ENCODE results near the gene POLD4. TPM values are rescaled to one million over a fixed set of nuclear protein-coding genes. Genes with fewer than 3 reads are reported as not detected.

Gene POLD4
- total RNA-seq, 1 experiment from 2014 or later = 44.2 TPM

DNA sequence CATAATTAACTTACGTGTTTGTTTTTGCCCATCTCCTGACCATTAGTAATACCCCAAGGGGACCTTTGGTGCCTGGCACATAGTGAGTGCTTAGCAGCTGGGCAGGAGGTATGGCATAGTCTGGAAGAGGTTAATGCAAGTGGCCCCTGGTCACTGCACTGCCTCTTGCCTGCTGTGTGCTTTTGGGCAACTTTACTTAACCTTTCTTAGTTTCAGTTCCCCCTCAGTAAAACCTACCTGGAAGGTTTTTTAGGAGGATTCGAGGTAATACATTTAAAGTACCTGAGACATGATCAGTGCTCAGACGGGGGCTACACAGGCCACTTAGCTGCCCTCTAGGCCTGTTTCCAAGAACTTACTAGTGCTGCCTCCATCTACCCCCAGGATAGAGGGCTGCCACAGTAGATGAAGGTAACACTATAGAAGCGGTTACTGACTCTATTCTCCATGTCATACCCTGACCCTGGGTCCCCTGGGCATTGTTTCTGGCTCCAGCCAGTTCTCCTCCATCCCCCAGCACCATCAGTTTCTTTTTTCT is 3.3 kb downstream of the POLD4 start:
- intact Hi-C loops (cut with micrococcal nuclease) = loop anchor here (2.0 to 5.0 kb wide), 2 partner anchors 117 to 157 kb away; partner anchors contain the start of gene TMEM134
- Histone ChIP-seq H3K4me2 (ENCODE audit: low read length) (no peak overlapping the region), H3K9me3 (ENCODE audit: control insufficient read depth in 1 of 2, insufficient read depth in 1 of 2, low read depth in 1 of 2, low read length in 2 of 2) (no peaks in the 10 kb centered on the region), H2AFZ (ENCODE audit: low read depth, low read length, poor library complexity, severe bottlenecking) (no peak overlapping the region), H3K9me2 (ENCODE audit: insufficient read depth) (no peaks in the 10 kb centered on the region), H3K4me1 (ENCODE audit: control insufficient read depth in 1 of 2, insufficient read depth in 2 of 2, low read length in 2 of 2) (peaks cover 33 to 77% of the 10 kb centered on the region in 2 experiments), H4K20me1 (ENCODE audit: insufficient read depth) (no peaks in the 10 kb centered on the region), H3K36me3 (ENCODE audit: control insufficient read depth in 1 of 2, insufficient read depth in 2 of 2, low read length in 2 of 2) (no peaks in the 10 kb centered on the region), H3K79me2 (ENCODE audit: insufficient read depth, low read length) (no peaks in the 10 kb centered on the region; the same call in 1 of the 2 replicates), H3K27me3 (ENCODE audit: insufficient read depth, low read length) (no peaks in the 10 kb centered on the region), H3K27ac (ENCODE audit: low read depth, low read length) (no peak overlapping the region), H3K4me3 (replicated peaks in 1 of 2; ENCODE audit: low read depth in 1 of 2, low read length in 2 of 2) (no peak overlapping the region), H3K9ac (ENCODE audit: low read length) (no peak overlapping the region)
- CTCF ChIA-PET = interaction anchor here (0.7 to 16.6 kb wide), 4 partner anchors 26 to 70 kb away, joined by 3 to 456 read pairs (median 4); partner anchors contain the start of genes CLCF1 and PPP1CA
- no peak for DNase-seq (ENCODE audit: low read depth, low spot score)
- TF ChIP-seq, protein P1, sequence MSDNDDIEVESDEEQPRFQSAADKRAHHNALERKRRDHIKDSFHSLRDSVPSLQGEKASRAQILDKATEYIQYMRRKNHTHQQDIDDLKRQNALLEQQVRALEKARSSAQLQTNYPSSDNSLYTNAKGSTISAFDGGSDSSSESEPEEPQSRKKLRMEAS (IDR thresholded peaks at IDR 0.05) = no peak
- TF ChIP-seq JUND (IDR thresholded peaks at IDR 0.05) (no peak), SRF (IDR thresholded peaks at IDR 0.05; ENCODE audit: low read depth) (no peak), TCF7L2 (IDR thresholded peaks at IDR 0.05; ENCODE audit: borderline replicate concordance, extremely low read depth, insufficient read depth, insufficient read length) (no peak), EZH2 (IDR thresholded peaks at IDR 0.05) (no peak), ELF1 (IDR thresholded peaks at IDR 0.05; ENCODE audit: borderline replicate concordance, low read depth) (no peak), RAD21 (IDR thresholded peaks at IDR 0.05; ENCODE audit: low read depth) (no peak), POLR2A (IDR thresholded peaks at IDR 0.05; ENCODE audit: borderline replicate concordance, extremely low read depth, insufficient read depth, insufficient read length) (no peak), ZFX (IDR thresholded peaks at IDR 0.05) (no peak), FOSL1 (IDR thresholded peaks at IDR 0.05; ENCODE audit: low read depth) (no peak), SP1 (IDR thresholded peaks at IDR 0.05; ENCODE audit: low read depth) (no peak), CBX3 (IDR thresholded peaks at IDR 0.05; ENCODE audit: low read depth) (no peak)
- TF ChIP-seq, protein P2, sequence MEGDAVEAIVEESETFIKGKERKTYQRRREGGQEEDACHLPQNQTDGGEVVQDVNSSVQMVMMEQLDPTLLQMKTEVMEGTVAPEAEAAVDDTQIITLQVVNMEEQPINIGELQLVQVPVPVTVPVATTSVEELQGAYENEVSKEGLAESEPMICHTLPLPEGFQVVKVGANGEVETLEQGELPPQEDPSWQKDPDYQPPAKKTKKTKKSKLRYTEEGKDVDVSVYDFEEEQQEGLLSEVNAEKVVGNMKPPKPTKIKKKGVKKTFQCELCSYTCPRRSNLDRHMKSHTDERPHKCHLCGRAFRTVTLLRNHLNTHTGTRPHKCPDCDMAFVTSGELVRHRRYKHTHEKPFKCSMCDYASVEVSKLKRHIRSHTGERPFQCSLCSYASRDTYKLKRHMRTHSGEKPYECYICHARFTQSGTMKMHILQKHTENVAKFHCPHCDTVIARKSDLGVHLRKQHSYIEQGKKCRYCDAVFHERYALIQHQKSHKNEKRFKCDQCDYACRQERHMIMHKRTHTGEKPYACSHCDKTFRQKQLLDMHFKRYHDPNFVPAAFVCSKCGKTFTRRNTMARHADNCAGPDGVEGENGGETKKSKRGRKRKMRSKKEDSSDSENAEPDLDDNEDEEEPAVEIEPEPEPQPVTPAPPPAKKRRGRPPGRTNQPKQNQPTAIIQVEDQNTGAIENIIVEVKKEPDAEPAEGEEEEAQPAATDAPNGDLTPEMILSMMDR (IDR thresholded peaks at IDR 0.05 in 2 of 3, conservative IDR thresholded peaks at IDR 0.05 in 1 of 3; ENCODE audit: borderline replicate concordance in 1 of 3, insufficient read depth in 1 of 3, low read depth in 2 of 3, low read length in 2 of 3) = no peak
- TF ChIP-seq, protein P3, sequence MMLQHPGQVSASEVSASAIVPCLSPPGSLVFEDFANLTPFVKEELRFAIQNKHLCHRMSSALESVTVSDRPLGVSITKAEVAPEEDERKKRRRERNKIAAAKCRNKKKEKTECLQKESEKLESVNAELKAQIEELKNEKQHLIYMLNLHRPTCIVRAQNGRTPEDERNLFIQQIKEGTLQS (IDR thresholded peaks at IDR 0.05) = no peak
- TF ChIP-seq, protein P4, sequence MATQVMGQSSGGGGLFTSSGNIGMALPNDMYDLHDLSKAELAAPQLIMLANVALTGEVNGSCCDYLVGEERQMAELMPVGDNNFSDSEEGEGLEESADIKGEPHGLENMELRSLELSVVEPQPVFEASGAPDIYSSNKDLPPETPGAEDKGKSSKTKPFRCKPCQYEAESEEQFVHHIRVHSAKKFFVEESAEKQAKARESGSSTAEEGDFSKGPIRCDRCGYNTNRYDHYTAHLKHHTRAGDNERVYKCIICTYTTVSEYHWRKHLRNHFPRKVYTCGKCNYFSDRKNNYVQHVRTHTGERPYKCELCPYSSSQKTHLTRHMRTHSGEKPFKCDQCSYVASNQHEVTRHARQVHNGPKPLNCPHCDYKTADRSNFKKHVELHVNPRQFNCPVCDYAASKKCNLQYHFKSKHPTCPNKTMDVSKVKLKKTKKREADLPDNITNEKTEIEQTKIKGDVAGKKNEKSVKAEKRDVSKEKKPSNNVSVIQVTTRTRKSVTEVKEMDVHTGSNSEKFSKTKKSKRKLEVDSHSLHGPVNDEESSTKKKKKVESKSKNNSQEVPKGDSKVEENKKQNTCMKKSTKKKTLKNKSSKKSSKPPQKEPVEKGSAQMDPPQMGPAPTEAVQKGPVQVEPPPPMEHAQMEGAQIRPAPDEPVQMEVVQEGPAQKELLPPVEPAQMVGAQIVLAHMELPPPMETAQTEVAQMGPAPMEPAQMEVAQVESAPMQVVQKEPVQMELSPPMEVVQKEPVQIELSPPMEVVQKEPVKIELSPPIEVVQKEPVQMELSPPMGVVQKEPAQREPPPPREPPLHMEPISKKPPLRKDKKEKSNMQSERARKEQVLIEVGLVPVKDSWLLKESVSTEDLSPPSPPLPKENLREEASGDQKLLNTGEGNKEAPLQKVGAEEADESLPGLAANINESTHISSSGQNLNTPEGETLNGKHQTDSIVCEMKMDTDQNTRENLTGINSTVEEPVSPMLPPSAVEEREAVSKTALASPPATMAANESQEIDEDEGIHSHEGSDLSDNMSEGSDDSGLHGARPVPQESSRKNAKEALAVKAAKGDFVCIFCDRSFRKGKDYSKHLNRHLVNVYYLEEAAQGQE (IDR thresholded peaks at IDR 0.05; ENCODE audit: low read depth) = no peak
- no peak for ATAC-seq
- POLR2A ChIA-PET = no interaction called here
- RAD21 ChIA-PET (ENCODE audit: low non-redundant PET in 1 of 2, low total read pairs in 2 of 2, uncharacterized antibody in 2 of 2, unreplicated experiment in 2 of 2) = no interaction called here
- no TSS peak for BruUV-seq (replicated peaks)
